Aorta (tissue), 5 donors: ENCODE measurements around the gene RGS1. TPM values are rescaled to one million over a fixed set of nuclear protein-coding genes. Genes with fewer than 3 reads are reported as not detected.
A peak's percentile ranks its signal among the peaks of the same experiment; 100 is the strongest.
"Not testable (repeated sequence)": the region's sequence is repeated elsewhere in the genome, so short reads cannot be mapped to it uniquely, and the experiment has no call there.

Experiments
- ATAC-seq: fragments of 200-7000 bp; cut with Tn5 transposase; one replicate; pipeline ENCODE4 v1.9.1; 2022; ENCODE audit warnings: moderate library complexity; ENCODE audit not compliant: low FRiP score
- DNase-seq, 2 donors: peaks; one replicate each; pipeline ENCODE4 v3.0.0-alpha.2; 2020
- H3K27ac ChIP-seq, 2 donors: one replicate each; pipeline ENCODE4 v1.5.1; 2013; ENCODE audit warnings: low read length in 2 of 2, mild to moderate bottlenecking in 2 of 2, moderate library complexity in 2 of 2, control low read depth in 1 of 2, inconsistent platforms in 1 of 2, low read depth in 1 of 2
- H3K27me3 ChIP-seq, 2 donors: one replicate each; pipeline ENCODE4 v1.6.1; 2013; ENCODE audit warnings: control low read depth in 1 of 2, low read length in 1 of 2, mild to moderate bottlenecking in 1 of 2, moderate library complexity in 1 of 2; ENCODE audit not compliant: insufficient read depth in 2 of 2, control insufficient read depth in 1 of 2
- H3K36me3 ChIP-seq, 2 donors: one replicate each; pipeline ENCODE4 v1.6.1; 2013; ENCODE audit warnings: control low read depth in 1 of 2, low read length in 1 of 2, mild to moderate bottlenecking in 1 of 2; ENCODE audit not compliant: insufficient read depth in 2 of 2, control insufficient read depth in 1 of 2
- H3K4me1 ChIP-seq, 2 donors: one replicate each; pipeline ENCODE4 v1.6.1; 2013; ENCODE audit warnings: low read length in 2 of 2, control low read depth in 1 of 2, mild to moderate bottlenecking in 1 of 2, moderate library complexity in 1 of 2; ENCODE audit not compliant: insufficient read depth in 2 of 2, control insufficient read depth in 1 of 2
- H3K4me3 ChIP-seq, 2 donors: one replicate each; pipeline ENCODE4 v1.5.1; 2013; ENCODE audit warnings: low read length in 2 of 2, control low read depth in 1 of 2, mild to moderate bottlenecking in 1 of 2
- H3K9me3 ChIP-seq: one replicate; pipeline ENCODE4 v1.6.1; 2013; ENCODE audit warnings: mild to moderate bottlenecking, low read length; ENCODE audit not compliant: control insufficient read depth
- WGBS, 2 donors: extraction: QIAGEN DNeasy Blood & Tissue Kit; methylation state at CpG; one replicate each; pipeline ENCODE4 v1.1.7; 2013; 5-methylcytosine and 5-hydroxymethylcytosine counted together
- intact Hi-C, 2 donors: fragments of 100-400 bp; cut with DNase I; formaldehyde crosslinking; loops; one replicate each; pipeline versions ENCODE4 v1.14.2 to v1.15.0; 2022
- long read RNA-seq, 2 donors: library from polyadenylated mRNA; unstranded; transcript quantifications; one replicate each; pipeline ENCODE4 v2.0.0, GENCODE V29; 2020 to 2021
- polyA plus RNA-seq, 2 donors: library from polyadenylated mRNA; stranded (reverse); fragments of 200-250 nt; gene quantifications; one replicate each; pipeline ENCODE4 v1.2.3, GENCODE V29; 2013
- total RNA-seq, 2 donors: library from RNA; stranded (reverse); fragmentation: NEBNext Ultra II Directional; extraction: Animal tissue kit (Norgen Biotek cat#: 25700); gene quantifications; one replicate each; pipeline ENCODE4 v1.2.1, GENCODE V29; 2021
- donor health status: healthy with polysubstance abuse.
- donor health status: Bipolar disorder and iron deficiency.
- donor health status: DM: no; HTN: no; CAD: no.
- donor health status: DM: no; HTN: no; CAD: no.
- donor health status: DM: yes; HTN: yes; CAD: no.

The RGS1 gene, protein sequence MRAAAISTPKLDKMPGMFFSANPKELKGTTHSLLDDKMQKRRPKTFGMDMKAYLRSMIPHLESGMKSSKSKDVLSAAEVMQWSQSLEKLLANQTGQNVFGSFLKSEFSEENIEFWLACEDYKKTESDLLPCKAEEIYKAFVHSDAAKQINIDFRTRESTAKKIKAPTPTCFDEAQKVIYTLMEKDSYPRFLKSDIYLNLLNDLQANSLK
- total RNA-seq (10 to 100 TPM; 26.8 to 43.4 TPM), polyA plus RNA-seq (10 to 100 TPM in 1 of 2 donors, 1 to 10 TPM in 1; 4.1 to 23.3 TPM)
- long read RNA-seq, donor 1, transcript RGS1-201 (5 exons, 1,405 nt), result major isoform, 6 of 11 reads
- long read RNA-seq, donor 1, partial matches to known transcripts, result 4 of 11 reads
- long read RNA-seq, donor 1, other reads (novel, unspliced or antisense), result 0 of 11 reads
- long read RNA-seq, donor 2, result 0 reads

- no peaks in the 10 kb centered on the region for H3K27me3 ChIP-seq
- H3K27ac ChIP-seq, result no peak within 1 kb of the TSS
- peak; percentile 54 for ATAC-seq
- WGBS, 2 donors, result 88% methylated on average over 7 of the region's 7 CpGs
- DNase-seq, result peak in 1 of 2 donors; percentile 66
- H3K9me3 ChIP-seq, result no peaks in the 10 kb centered on the region
- intact Hi-C loops, result no loop called here
- H3K4me3 ChIP-seq, result no peak within 1 kb of the TSS
- no peaks in the 10 kb centered on the region for H3K36me3 ChIP-seq
- H3K4me1 ChIP-seq, result no peaks in the 10 kb centered on the region
Measured at GRCh38 chr1:192575499-192576189, at the start of gene RGS1. Gene RGS1, plus strand, starts transcription at chr1:192575773. Its CDS starts 20 bp downstream, at chr1:192575793.

GRCh38 chr1:192527111-192527795, 48.3 kb upstream of the RGS1 start:
- H3K27ac ChIP-seq, result no peak overlapping the region
- WGBS, 2 donors, result 95 to 96% methylated on average over 5 of the region's 5 CpGs

GRCh38 chr1:192527950-192528349, 47.6 kb upstream of the RGS1 start:
- Histone ChIP-seq H3K27me3 (no peaks in the 10 kb centered on the region), H3K9me3 (no peaks in the 10 kb centered on the region), H3K27ac (no peak overlapping the region), H3K4me3 (no peak overlapping the region), H3K36me3 (no peaks in the 10 kb centered on the region), H3K4me1 (peaks cover 6 to 14% of the 10 kb centered on the region in 2 donors)
- ATAC-seq (no peak), DNase-seq (no peak)
- intact Hi-C loops, result no loop called here

More at GRCh38 chr1:192527111-192527795, 48.3 kb upstream of the RGS1 start:
- no peak for ATAC-seq
- Histone ChIP-seq H3K9me3 (no peaks in the 10 kb centered on the region), H3K4me3 (no peak overlapping the region), H3K27me3 (no peaks in the 10 kb centered on the region), H3K36me3 (no peaks in the 10 kb centered on the region), H3K4me1 (peaks cover 6 to 20% of the 10 kb centered on the region in 2 donors)
- DNase-seq, result no peak
- intact Hi-C loops, result no loop called here

DNA sequence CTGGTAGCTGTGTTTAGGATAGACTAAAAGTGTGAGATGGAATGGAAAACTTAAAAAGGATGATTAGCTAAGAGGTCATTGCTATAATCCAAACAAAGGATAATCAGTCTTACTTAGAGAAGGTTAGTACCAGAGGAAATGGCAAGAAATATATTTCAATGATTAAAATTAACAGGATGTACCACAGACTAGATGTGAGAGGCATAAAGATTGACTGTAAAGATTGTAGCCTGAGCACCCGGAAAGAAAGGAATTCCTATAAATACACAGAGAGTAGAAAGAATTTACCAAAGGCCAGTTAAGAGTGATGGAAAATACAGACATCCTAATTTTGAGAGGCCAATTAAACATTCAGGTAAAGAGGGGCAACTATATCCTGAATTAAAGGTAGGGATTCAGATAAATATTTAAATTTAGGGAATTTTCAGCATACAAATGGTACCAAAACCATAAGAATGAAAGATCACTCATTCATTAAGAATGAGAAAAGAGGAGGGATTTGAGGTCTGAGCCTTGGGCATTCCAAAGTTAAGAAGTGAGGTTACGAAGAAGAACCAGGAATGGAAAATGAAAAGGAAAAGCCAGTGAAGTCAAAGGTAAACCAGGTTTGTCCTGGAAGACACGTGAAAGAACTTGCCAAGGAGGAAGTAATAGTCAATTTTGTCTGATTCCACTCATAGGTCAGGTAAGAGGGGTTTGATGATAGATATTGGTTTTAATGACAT, 46.4 kb upstream of the RGS1 start:
- no peak overlapping the region for H3K4me3 ChIP-seq
- intact Hi-C loops, result no loop called here
- H3K27me3 ChIP-seq, result no peaks in the 10 kb centered on the region
- H3K4me1 ChIP-seq, result peaks cover 4 to 10% of the 10 kb centered on the region in 2 donors
- H3K36me3 ChIP-seq, result no peaks in the 10 kb centered on the region
- no peak overlapping the region for H3K27ac ChIP-seq
- DNase-seq (no peak), ATAC-seq (no peak)
- 83 to 84% methylated on average over 3 of the region's 3 CpGs for WGBS, 2 donors
- H3K9me3 ChIP-seq, result no peaks in the 10 kb centered on the region

DNA sequence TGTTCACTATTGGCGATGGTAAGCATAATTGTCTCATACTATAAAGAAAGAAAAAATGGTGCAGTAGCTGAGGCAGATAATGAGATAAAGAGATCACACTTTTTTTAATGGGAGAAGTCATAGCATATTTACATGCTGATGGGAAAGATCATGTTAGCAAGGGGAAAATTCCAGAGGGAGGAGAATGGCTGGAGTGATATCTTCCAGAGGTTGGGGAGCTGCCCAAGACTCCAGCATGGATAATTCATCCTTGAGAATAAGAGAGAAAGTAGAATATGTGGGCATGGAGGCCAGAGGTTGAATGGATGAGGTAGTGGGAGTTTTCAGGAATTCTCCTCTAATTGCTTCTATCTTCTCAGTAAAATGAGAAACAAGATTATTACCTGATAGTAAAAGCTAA, 45.8 kb upstream of the RGS1 start:
- WGBS, 2 donors, result 92 to 96% methylated on average over 1 of the region's 1 CpG
- Histone ChIP-seq H3K27ac (no peak overlapping the region), H3K9me3 (no peaks in the 10 kb centered on the region), H3K4me1 (peaks cover 4 to 10% of the 10 kb centered on the region in 2 donors), H3K27me3 (no peaks in the 10 kb centered on the region), H3K36me3 (no peaks in the 10 kb centered on the region), H3K4me3 (no peak overlapping the region)
- ATAC-seq, result no peak
- intact Hi-C loops, result loop anchor here in 1 of 2 donors (10.0 kb wide), 1 partner anchor 45 kb away; no protein-coding TSS in a partner anchor
- DNase-seq, result no peak

GRCh38 chr1:192530254-192530653, 45.3 kb upstream of the RGS1 start:
- Histone ChIP-seq H3K9me3 (no peaks in the 10 kb centered on the region), H3K4me1 (peaks cover 4 to 8% of the 10 kb centered on the region in 2 donors), H3K27ac (no peak overlapping the region), H3K27me3 (no peaks in the 10 kb centered on the region), H3K36me3 (no peaks in the 10 kb centered on the region), H3K4me3 (no peak overlapping the region)
- intact Hi-C loops, result loop anchor here in 1 of 2 donors (10.0 kb wide), 1 partner anchor 45 kb away; no protein-coding TSS in a partner anchor
- ATAC-seq (peak; percentile 56), DNase-seq (no peak)
- 11 to 12% methylated on average over 2 of the region's 2 CpGs for WGBS, 2 donors

DNA sequence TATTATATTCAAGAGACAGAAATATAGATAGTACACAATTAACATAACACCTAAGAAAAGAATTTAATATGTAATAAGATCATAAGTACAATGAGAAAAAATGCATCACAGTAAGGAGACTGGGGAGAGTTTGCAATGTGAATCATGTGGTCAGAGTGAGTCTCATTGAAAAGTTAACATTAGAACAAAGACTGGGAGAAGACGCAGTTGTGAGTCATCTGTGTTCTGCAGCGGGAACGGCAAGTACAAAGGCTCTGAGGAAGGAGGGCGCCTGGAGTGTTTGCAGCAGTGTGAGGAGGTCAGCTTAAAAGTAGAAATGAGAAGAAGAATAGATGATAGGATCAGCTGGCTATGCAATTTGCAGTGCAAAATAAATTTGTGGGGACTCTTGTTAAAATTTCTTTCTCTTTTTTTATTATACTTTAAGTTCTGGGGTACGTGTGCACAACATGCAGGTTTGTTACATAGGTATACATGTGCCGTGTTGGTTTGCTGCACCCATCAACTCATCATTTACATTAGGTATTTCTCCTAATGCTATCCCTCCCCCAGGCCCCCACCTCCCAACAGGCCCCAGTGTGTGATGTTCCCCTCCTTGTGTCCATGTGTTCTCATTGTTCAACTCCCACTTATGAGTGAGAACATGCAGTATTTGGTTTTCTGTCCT, 44.4 kb upstream of the RGS1 start:
- intact Hi-C loops, result loop anchor here in 1 of 2 donors (10.0 kb wide), 1 partner anchor 46 kb away; no protein-coding TSS in a partner anchor

More for the DNA sequence above, 44.4 kb upstream of the RGS1 start:
- DNase-seq, result peak; percentile 71 to 78
- H3K4me3 ChIP-seq, H3K27ac ChIP-seq, H3K4me1 ChIP-seq, H3K27me3 ChIP-seq, H3K36me3 ChIP-seq, H3K9me3 ChIP-seq: not testable (repeated sequence)
- 52 to 53% methylated on average over 5 to 6 of the region's 6 CpGs for WGBS, 2 donors
- ATAC-seq, result peak; percentile 80
